Frontal cortex (tissue), 4 donors: Measurements from ENCODE around the gene RALGAPA1. TPM values are rescaled to one million over a fixed set of nuclear protein-coding genes. Genes with fewer than 3 reads are reported as not detected.
"Not testable (repeated sequence)": the region's sequence is repeated elsewhere in the genome, so short reads cannot be mapped to it uniquely, and the experiment has no call there.

ENCODE experiments used
- DNase-seq, 2 donors: peaks; one replicate each; pipeline ENCODE4 v3.0.0; 2012; ENCODE audit warnings: low spot score in 2 of 2
- FAIRE-seq: peaks from 2 replicates; lab custom pipeline; 2012; peaks lifted over from hg19 to GRCh38; lab: Jason Lieb, UNC
- total RNA-seq: library from RNA; depleted of rRNA; stranded (reverse); fragments of >200 nt; gene quantifications from one replicate; pipeline ENCODE4 v1.2.3, GENCODE V29; 2014
- donor health status: control.
- donor health status: control.
- donor health status: control.

Gene RALGAPA1
- total RNA-seq, 1 donor from 2014 or later, result 150 TPM

DNA sequence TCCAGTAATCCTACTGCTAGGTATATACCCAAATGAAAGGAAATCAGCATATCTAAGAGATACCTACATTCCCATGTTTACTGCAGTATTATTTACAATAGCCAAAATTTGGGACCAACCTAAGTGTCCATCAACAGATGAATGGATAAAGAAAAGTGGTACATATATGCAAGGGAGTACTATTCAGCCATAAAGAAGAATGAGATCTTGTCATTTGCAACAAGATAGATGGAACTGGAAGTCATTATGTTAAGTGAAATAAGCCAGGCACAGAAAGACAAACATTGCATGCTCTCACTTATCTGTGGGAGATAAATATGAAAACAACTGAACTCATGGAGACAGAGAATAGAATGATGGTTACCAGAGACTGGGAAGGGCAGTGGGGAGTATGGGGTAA, 165.6 kb downstream of the RALGAPA1 start:
- FAIRE-seq, result no peak
- no peak for DNase-seq

- no peak for DNase-seq
- no peak for FAIRE-seq
Measured at GRCh38 chr14:35637851-35638250, 171.2 kb downstream of the RALGAPA1 start.

- DNase-seq (no peak), FAIRE-seq (no peak)
Measured at GRCh38 chr14:35637269-35637668, 171.8 kb downstream of the RALGAPA1 start.

DNA sequence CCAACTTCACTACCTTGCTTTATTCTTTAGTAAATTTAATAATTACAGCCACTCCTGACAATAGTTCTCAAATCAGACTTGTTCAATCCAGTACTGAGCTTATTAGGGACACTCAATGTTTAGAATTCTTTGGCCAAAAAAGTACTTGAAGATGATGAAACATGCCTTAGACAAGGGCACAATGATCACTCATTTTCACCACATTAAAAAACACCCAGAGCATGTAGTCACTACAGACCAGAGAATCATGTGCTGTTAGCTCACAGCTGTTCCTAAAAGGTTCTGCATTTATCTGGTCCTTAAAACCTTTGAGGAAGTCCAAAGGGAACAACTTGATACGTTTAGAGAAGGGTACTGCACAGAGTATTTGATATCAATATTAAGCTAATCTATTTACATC, 176.4 kb downstream of the RALGAPA1 start:
- DNase-seq (no peak), FAIRE-seq (no peak)

- no peak for DNase-seq
Measured at GRCh38 chr14:35632271-35632670, 176.8 kb downstream of the RALGAPA1 start.

GRCh38 chr14:35631071-35631805, 177.9 kb downstream of the RALGAPA1 start:
- DNase-seq (no peak), FAIRE-seq (peak; percentile 51)

More at GRCh38 chr14:35632271-35632670, 176.8 kb downstream of the RALGAPA1 start:
- FAIRE-seq, result no peak

GRCh38 chr14:35628989-35629388, 180.1 kb downstream of the RALGAPA1 start:
- no peak for DNase-seq
- FAIRE-seq, result no peak

DNA sequence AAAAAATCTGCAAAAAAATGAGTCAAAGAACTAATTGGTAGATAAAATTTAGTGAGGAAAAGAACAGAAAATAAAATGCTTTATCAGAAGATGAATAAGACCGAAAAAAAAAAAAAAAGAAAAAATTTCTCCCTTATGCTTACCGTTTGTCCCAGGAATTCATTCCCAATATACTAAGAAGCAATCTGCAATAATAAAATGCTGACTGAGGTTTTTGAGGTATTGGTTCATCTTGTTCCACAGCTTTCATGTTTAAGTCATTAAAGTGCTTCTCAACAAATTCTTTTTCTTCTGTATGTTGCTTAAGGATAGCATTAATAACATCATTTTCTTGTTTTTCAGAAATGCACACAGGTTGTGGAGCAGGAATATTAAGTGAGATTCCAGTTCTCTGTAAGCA, 182.1 kb downstream of the RALGAPA1 start:
- peak; percentile 86 for FAIRE-seq
- not testable (repeated sequence) for DNase-seq

- not testable (repeated sequence) for FAIRE-seq, DNase-seq
Measured at GRCh38 chr14:35621996-35622395, 187.1 kb downstream of the RALGAPA1 start.

- DNase-seq, FAIRE-seq: not testable (repeated sequence)
Measured at GRCh38 chr14:35619998-35620397, 189.1 kb downstream of the RALGAPA1 start.

GRCh38 chr14:35619461-35619860, 189.6 kb downstream of the RALGAPA1 start:
- FAIRE-seq, result not testable (repeated sequence)

DNA sequence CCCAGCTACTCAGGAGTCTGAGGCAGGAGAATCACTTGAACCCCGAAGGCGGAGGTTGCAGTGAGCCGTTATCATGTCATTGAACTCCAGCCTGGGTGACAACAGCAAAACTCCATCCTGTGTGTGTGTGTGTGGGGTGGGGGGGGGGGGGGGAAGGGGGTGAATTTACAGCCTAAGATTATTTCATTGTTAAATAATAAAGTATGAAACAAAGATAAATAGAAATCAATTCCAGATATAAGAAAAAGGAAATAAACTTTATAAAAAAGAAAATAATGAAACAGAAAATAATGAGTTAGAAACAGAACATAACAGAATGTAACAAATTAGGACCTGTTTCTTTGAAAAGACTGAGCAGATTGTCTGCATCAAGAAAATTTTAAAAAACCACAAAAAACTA, 191.6 kb downstream of the RALGAPA1 start:
- DNase-seq (no peak), FAIRE-seq (no peak)

More at GRCh38 chr14:35619461-35619860, 189.6 kb downstream of the RALGAPA1 start:
- not testable (repeated sequence) for DNase-seq

DNA sequence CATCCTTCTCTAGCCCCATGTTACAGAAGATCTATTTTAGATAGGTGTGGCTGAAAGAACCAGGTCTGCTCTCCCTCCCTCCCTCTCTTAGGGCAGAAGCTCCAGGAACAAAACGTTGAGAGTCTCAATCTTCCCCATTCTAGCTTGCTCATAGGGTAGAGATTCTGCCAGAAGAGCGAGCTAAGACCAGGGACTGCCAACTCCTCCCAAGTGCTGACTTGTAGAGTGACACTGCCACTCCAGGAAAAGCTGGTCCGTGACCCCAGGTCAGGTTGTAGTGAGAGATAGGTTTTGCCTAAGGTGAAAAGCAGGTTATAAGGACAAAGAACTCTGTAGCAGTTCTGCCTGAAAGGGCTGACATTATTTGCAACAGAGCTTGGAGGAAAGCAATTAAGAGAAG, 201.7 kb downstream of the RALGAPA1 start:
- DNase-seq (no peak), FAIRE-seq (no peak)

DNA sequence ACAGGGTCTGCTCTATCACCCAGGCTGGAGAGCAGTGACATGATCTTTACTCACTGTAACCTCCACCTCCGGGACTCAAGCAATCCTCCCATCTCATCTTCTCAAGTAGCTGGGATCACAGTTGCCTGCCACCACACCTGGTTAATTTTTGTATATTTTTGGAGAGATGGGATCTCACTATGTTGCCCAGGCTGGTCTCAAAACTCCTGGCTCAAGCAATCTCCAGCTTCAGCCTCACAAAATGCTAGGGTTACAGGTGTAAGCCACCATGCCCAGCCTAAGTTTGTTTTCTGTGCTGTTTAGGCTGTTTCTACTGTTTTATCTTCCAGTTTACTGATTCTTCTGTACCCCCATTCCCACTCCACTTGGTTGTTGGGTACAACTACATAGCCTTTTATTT, 208.8 kb downstream of the RALGAPA1 start:
- FAIRE-seq (no peak), DNase-seq (no peak)

- FAIRE-seq (no peak), DNase-seq (no peak)
Measured at GRCh38 chr14:35594616-35595015, 214.5 kb downstream of the RALGAPA1 start.

DNA sequence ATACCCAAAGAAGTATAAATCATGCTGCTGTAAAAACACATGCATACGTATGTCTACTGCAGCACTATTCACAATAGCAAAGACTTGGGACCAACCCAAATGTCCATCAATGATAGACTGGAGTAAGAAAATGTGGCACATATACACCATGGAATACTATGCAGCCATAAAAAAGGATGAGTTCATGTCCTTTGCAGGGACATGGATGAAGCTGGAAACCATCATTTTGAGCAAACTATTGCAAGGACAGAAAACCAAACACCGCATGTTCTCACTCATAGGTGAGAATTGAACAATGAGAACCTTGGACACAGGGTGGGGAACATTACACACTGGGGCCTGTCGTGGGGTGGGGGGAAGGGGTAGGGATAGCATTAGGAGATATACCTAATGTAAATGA, 221.7 kb downstream of the RALGAPA1 start:
- not testable (repeated sequence) for DNase-seq, FAIRE-seq

DNA sequence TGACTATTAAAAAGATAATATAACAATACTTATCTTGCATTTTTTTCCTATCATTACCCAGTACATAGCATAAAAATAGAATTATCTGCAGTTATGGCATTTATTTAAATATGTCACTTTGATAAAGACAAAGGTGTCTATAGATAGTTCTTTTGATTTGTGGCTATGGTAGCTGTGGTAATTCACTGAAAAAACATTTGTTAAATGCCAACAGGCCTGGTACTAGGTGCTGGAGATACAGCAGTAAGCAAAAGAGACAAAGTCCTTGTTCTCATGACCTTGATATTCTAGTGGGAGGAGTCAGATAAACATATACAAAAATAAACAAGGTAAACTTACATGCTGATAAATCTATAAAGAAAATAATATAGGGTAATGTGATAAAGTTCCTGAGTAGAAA, 230.5 kb downstream of the RALGAPA1 start:
- FAIRE-seq (no peak), DNase-seq (no peak)

- DNase-seq (no peak), FAIRE-seq (no peak)
Measured at GRCh38 chr14:35578135-35578534, 231.0 kb downstream of the RALGAPA1 start.

DNA sequence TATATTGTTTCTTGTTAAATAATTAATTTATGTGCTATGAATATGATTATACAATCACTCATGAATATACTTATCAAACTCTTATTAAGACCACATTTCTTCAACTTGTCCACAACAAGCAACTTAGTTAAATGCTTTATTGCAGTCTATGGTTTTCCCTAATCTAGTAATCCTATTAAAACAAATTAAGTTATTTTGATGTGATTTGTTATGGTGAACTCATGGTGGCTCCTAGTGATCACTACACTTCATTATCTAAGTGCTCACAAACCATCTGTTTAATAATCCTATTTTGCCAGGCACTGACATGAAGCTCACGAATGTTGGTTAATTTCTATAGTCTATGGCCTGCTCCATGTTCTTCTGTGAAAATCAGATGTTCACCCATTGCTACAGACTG, 232.2 kb downstream of the RALGAPA1 start:
- FAIRE-seq, result no peak
- DNase-seq, result no peak

GRCh38 chr14:35576260-35576659, 232.8 kb downstream of the RALGAPA1 start:
- DNase-seq, result no peak
- FAIRE-seq, result no peak

DNA sequence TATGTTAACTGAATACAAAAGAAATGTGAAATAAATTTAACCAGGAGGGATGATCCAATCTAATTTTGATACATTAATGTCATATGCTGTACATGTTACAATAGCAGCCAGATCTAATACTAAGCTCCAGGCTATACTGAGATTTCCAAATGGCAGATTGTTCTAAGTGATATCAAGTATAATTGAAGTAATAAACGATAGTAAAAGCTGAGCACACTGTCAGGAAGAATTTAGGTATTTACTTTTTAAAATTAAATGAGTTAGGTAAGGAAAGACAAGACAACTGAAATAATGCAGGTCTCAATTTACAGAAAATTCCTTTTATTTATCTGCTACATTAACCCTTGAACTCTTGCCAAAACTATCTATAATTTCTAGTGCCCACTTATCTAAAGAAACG, 235.2 kb downstream of the RALGAPA1 start:
- no peak for FAIRE-seq
- no peak for DNase-seq

- DNase-seq, result no peak
Measured at GRCh38 chr14:35571598-35571997, 237.5 kb downstream of the RALGAPA1 start.

More at GRCh38 chr14:35571598-35571997, 237.5 kb downstream of the RALGAPA1 start:
- no peak for FAIRE-seq
